GM12878 (cell line): ENCODE data around the gene RAD51AP1. TPM values are rescaled to one million over a fixed set of nuclear protein-coding genes. Genes with fewer than 3 reads are reported as not detected.

Experiments
- ATAC-seq: fragments of 200-7000 bp; cut with Tn5 transposase; 3 replicates; pipeline ENCODE4 v1.9.1; 2020; ENCODE audit warnings: mild to moderate bottlenecking, moderate library complexity
- BruUV-seq: library from RNA; stranded (reverse); fragments of 400-500 nt; replicated peaks from 2 replicates; lab custom pipeline; 2021; lab: Mats Ljungman, UMichigan
- CTCF ChIA-PET: fragments of 300-600 bp; sonication (Branson Sonifier 250); formaldehyde crosslinking; extraction: SDS; loops from one replicate; lab custom pipeline; 2021; ENCODE audit warnings: inconsistent platforms; lab: Yijun Ruan, JAX
- POLR2A ChIA-PET: fragments of 350-600 bp; formaldehyde crosslinking; extraction: SDS; loops from one replicate; lab custom pipeline; 2021; ENCODE audit warnings: inconsistent platforms; lab: Charles Lee
- RAD21 ChIA-PET: fragments of 300-600 bp; sonication (Branson Sonifier 250); formaldehyde crosslinking; loops from one replicate; lab custom pipeline; 2023; ENCODE audit warnings: antibody characterized with exemption; ENCODE audit not compliant: unreplicated experiment; lab: Charles Lee
- SMC1A ChIA-PET: fragments of 300-600 bp; sonication (Branson Sonifier 250); formaldehyde crosslinking; loops from one replicate; lab custom pipeline; 2023; ENCODE audit not compliant: unreplicated experiment, uncharacterized antibody; lab: Charles Lee
- DNase-seq: peaks from one replicate; pipeline ENCODE4 v3.0.0-alpha.2; 2011; ENCODE audit warnings: low read depth, low spot score
- FAIRE-seq: peaks from 3 replicates; lab custom pipeline; 2011; peaks lifted over from hg19 to GRCh38; lab: Jason Lieb, UNC
- H2AFZ ChIP-seq: 2 replicates; pipeline ENCODE4 v1.6.0; 2011; ENCODE audit warnings: low read depth, low read length, control low read depth; ENCODE audit not compliant: control insufficient read depth
- H3K27ac ChIP-seq: 2 replicates; pipeline ENCODE4 v1.5.1; 2011; ENCODE audit warnings: control low read depth; ENCODE audit not compliant: control insufficient read depth, insufficient read depth
- H3K27me3 ChIP-seq, 2 experiments: replicated peaks in 1 of 2; 2 replicates each; pipeline versions ENCODE4 v1.6.0 to v1.6.1; 2011; ENCODE audit warnings: low read length in 1 of 2; ENCODE audit not compliant: control insufficient read depth in 2 of 2, insufficient read depth in 2 of 2
- H3K36me3 ChIP-seq, 2 experiments: 2 replicates each; pipeline ENCODE4 v1.5.1; 2011; ENCODE audit warnings: low read length in 1 of 2; ENCODE audit not compliant: control insufficient read depth in 2 of 2, insufficient read depth in 2 of 2
- H3K4me1 ChIP-seq: 2 replicates; pipeline ENCODE4 v1.6.1; 2011; ENCODE audit warnings: mild to moderate bottlenecking, low read length, moderate library complexity, mixed read lengths; ENCODE audit not compliant: control insufficient read depth, insufficient read depth
- H3K4me2 ChIP-seq: 2 replicates; pipeline ENCODE4 v1.6.0; 2011; ENCODE audit warnings: control low read depth; ENCODE audit not compliant: control insufficient read depth, insufficient read depth
- H3K4me3 ChIP-seq: fragments of 200-600 bp; sonication (generic); 2 replicates; pipeline ENCODE4 v1.5.1; 2016
- H3K79me2 ChIP-seq: 2 replicates; pipeline ENCODE4 v1.6.0; 2011; ENCODE audit warnings: low read length; ENCODE audit not compliant: control insufficient read depth, insufficient read depth
- H3K9ac ChIP-seq: 2 replicates; pipeline ENCODE4 v1.8.0; 2011; ENCODE audit warnings: low read length, control low read depth, mixed read lengths; ENCODE audit not compliant: control insufficient read depth, insufficient read depth
- H3K9me3 ChIP-seq: replicated peaks from 3 replicates; pipeline ENCODE4 v1.5.1; 2011; ENCODE audit warnings: mild to moderate bottlenecking, low read length; ENCODE audit not compliant: control insufficient read depth, insufficient read depth
- H4K20me1 ChIP-seq: 2 replicates; pipeline ENCODE4 v1.6.0; 2011; ENCODE audit not compliant: control insufficient read depth, insufficient read depth
- EP300 ChIP-seq, 2 experiments: fragments of 150-350 bp in 1 of 2; IDR thresholded peaks; 2 replicates each; pipeline ENCODE4 v1.6.1; 2011 to 2012; ENCODE audit warnings: low read depth in 2 of 2, low read length in 2 of 2, borderline replicate concordance in 1 of 2, improper control_type of control experiment in 1 of 2, inconsistent platforms in 1 of 2; ENCODE audit not compliant: control insufficient read depth in 1 of 2
- MEF2B ChIP-seq: fragments of 450-650 bp; IDR thresholded peaks from 2 replicates; pipeline ENCODE4 v1.6.1; 2018; ENCODE audit warnings: mild to moderate bottlenecking, moderate library complexity; ENCODE audit not compliant: partially characterized antibody, poor library complexity, severe bottlenecking
- MYB ChIP-seq: fragments of 150-350 bp; IDR thresholded peaks from 2 replicates; pipeline ENCODE4 v1.6.1; 2014; ENCODE audit warnings: mild to moderate bottlenecking, low read depth, low read length, borderline replicate concordance
- NBN ChIP-seq: fragments of 450-650 bp; IDR thresholded peaks from 2 replicates; pipeline ENCODE4 v1.6.1; 2016
- NRF1 ChIP-seq: conservative IDR thresholded peaks from 2 replicates; pipeline ENCODE4 v1.6.1; 2011; ENCODE audit warnings: mild to moderate bottlenecking, low read depth, low read length, improper control_type of control experiment
- POU2F2 ChIP-seq: IDR thresholded peaks from 3 replicates; pipeline ENCODE4 v1.6.1; 2011; ENCODE audit warnings: low read depth, mild to moderate bottlenecking, low read length, borderline replicate concordance
- YBX1 ChIP-seq: fragments of 450-650 bp; IDR thresholded peaks from 2 replicates; pipeline ENCODE4 v1.6.1; 2016; ENCODE audit warnings: antibody characterized with exemption
- ZNF384 ChIP-seq: IDR thresholded peaks from 2 replicates; pipeline ENCODE4 v1.6.1; 2012; ENCODE audit warnings: low read depth, mild to moderate bottlenecking, low read length, improper control_type of control experiment, borderline replicate concordance
- WGBS: methylation state at CpG from one replicate; pipeline ENCODE4 v1.1.6; 2016; ENCODE audit warnings: low lambda C conversion rate; ENCODE audit not compliant: insufficient replicate concordance, insufficient coverage; ENCODE audit errors: missing lambda C conversion rate; 5-methylcytosine and 5-hydroxymethylcytosine counted together
- in situ Hi-C: fragments of 300-500 bp; cut with MboI; formaldehyde crosslinking; loops from 9 replicates; pipeline ENCODE4 v1.14.3; 2018; ENCODE audit warnings: mixed read lengths
- intact Hi-C: fragments of 100-400 bp; cut with micrococcal nuclease; formaldehyde crosslinking; loops from one replicate; pipeline ENCODE4 v1.14.2; 2022; ENCODE audit not compliant: unreplicated experiment
- polyA plus RNA-seq, 11 experiments: library from polyadenylated mRNA; depleted of rRNA in 4 of 11; unstranded in 6 of 11; stranded (reverse) in 5 of 11; fragments of >200 nt; fragmentation: Nextera tagmentation in 4 of 11; fragmentation: Illumina TruSeq in 1 of 11; extraction: Ambion mirVana in 4 of 11; extraction: Trizol in 1 of 11; gene quantifications; 1 replicate in 1 of 11; 2 replicates in 10 of 11; pipeline versions ENCODE4 v1.2.1 to v1.2.3, GENCODE V29; 2011 to 2016; ENCODE audit warnings: inconsistent platforms in 2 of 11, missing spikeins in 2 of 11, low read depth in 1 of 11
- total RNA-seq, 4 experiments: library from RNA; depleted of rRNA in 3 of 4; stranded (reverse); fragments of >200 nt in 3 of 4; fragmentation: Illumina TruSeq in 1 of 4; extraction: Trizol in 1 of 4; gene quantifications; 2 replicates each; pipeline versions ENCODE4 v1.2.1 to v1.2.3, GENCODE V29; 2013 to 2021
- TF ChIP-seq, protein P1 (sequence below): fragments of 450-650 bp; IDR thresholded peaks from 2 replicates; pipeline ENCODE4 v1.6.1; 2017; ENCODE audit warnings: low read depth, mild to moderate bottlenecking, moderate library complexity
- TF ChIP-seq, protein P2 (sequence below): fragments of 450-650 bp; IDR thresholded peaks from 2 replicates; pipeline ENCODE4 v1.6.1; 2018; ENCODE audit warnings: borderline replicate concordance, mild to moderate bottlenecking; ENCODE audit not compliant: partially characterized antibody
- TF ChIP-seq, protein P3 (sequence below): IDR thresholded peaks from 2 replicates; pipeline ENCODE4 v1.6.1; 2011; ENCODE audit warnings: borderline replicate concordance, low read depth, mild to moderate bottlenecking, moderate library complexity, mixed read lengths, low read length; ENCODE audit not compliant: insufficient read depth; ENCODE audit errors: extremely low read length
- TF ChIP-seq, protein P4 (sequence below): IDR thresholded peaks from 2 replicates; pipeline ENCODE4 v1.6.1; 2011; ENCODE audit warnings: mild to moderate bottlenecking, low read depth, low read length, moderate library complexity; ENCODE audit not compliant: insufficient replicate concordance
- TF ChIP-seq, protein P5 (sequence below): IDR thresholded peaks from 2 replicates; pipeline ENCODE4 v1.6.1; 2011; ENCODE audit warnings: low read depth, low read length, improper control_type of control experiment, borderline replicate concordance

Gene RAD51AP1
- total and polyA plus RNA-seq, 10 of the 15 experiments (the other 5 are each of a cell fraction or from before 2014, with no cell fraction given): 22.3 to 86.0 (median 50.9) TPM

DNA sequence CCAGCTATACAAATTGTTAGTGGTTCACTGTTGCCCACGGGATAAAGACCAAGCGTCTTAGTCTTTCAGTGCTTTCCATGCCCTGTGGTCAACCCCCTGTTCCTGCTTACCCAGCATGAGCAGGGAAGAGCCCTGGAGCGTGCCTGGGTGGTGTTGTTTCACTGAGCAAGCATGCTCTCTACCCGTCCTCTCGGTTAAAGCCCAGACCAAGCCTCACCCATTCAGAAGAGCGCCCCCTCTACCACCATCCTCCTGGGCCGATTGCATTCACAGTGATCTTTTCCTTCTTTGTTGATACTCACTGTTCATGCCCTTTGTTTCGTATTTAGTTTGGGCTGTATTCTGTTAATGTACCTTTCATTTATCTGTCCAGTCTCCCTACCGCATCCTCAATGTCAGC, 48.4 kb downstream of the RAD51AP1 start:
- Histone ChIP-seq H3K36me3 (no peaks in the 10 kb centered on the region), H4K20me1 (no peaks in the 10 kb centered on the region), H3K79me2 (no peaks in the 10 kb centered on the region), H3K27ac (no peak overlapping the region), H3K4me2 (no peak overlapping the region), H2AFZ (no peak overlapping the region), H3K9me3 (no peaks in the 10 kb centered on the region), H3K4me1 (no peaks in the 10 kb centered on the region), H3K27me3 (no peaks in the 10 kb centered on the region), H3K9ac (no peak overlapping the region), H3K4me3 (no peak overlapping the region)
- ATAC-seq: no peak
- no TSS peak for BruUV-seq
- FAIRE-seq: no peak
- DNase-seq: no peak
- ChIA-PET SMC1A (no interaction called here), CTCF (no interaction called here), POLR2A (no interaction called here), RAD21 (no interaction called here)
- WGBS: 47% methylated on average over 9 of the region's 9 CpGs
- intact Hi-C loops (no loop called here), in situ Hi-C loops (no loop called here)
- TF ChIP-seq ZNF384 (no peak), POU2F2 (no peak), NBN (no peak), YBX1 (no peak), EP300 (IDR thresholded peaks at IDR 0.05; ENCODE audit: borderline replicate concordance in 1 of 2, control insufficient read depth in 1 of 2, low read depth in 2 of 2, low read length in 2 of 2) (no peak), NRF1 (no peak), MYB (no peak), MEF2B (no peak)
- TF ChIP-seq, protein P1, sequence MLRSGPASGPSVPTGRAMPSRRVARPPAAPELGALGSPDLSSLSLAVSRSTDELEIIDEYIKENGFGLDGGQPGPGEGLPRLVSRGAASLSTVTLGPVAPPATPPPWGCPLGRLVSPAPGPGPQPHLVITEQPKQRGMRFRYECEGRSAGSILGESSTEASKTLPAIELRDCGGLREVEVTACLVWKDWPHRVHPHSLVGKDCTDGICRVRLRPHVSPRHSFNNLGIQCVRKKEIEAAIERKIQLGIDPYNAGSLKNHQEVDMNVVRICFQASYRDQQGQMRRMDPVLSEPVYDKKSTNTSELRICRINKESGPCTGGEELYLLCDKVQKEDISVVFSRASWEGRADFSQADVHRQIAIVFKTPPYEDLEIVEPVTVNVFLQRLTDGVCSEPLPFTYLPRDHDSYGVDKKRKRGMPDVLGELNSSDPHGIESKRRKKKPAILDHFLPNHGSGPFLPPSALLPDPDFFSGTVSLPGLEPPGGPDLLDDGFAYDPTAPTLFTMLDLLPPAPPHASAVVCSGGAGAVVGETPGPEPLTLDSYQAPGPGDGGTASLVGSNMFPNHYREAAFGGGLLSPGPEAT: no peak
- TF ChIP-seq, protein P2, sequence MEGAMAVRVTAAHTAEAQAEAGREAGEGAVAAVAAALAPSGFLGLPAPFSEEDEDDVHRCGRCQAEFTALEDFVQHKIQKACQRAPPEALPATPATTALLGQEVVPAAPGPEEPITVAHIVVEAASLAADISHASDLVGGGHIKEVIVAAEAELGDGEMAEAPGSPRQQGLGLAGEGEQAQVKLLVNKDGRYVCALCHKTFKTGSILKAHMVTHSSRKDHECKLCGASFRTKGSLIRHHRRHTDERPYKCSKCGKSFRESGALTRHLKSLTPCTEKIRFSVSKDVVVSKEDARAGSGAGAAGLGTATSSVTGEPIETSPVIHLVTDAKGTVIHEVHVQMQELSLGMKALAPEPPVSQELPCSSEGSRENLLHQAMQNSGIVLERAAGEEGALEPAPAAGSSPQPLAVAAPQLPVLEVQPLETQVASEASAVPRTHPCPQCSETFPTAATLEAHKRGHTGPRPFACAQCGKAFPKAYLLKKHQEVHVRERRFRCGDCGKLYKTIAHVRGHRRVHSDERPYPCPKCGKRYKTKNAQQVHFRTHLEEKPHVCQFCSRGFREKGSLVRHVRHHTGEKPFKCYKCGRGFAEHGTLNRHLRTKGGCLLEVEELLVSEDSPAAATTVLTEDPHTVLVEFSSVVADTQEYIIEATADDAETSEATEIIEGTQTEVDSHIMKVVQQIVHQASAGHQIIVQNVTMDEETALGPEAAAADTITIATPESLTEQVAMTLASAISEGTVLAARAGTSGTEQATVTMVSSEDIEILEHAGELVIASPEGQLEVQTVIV: no peak
- TF ChIP-seq, protein P3, sequence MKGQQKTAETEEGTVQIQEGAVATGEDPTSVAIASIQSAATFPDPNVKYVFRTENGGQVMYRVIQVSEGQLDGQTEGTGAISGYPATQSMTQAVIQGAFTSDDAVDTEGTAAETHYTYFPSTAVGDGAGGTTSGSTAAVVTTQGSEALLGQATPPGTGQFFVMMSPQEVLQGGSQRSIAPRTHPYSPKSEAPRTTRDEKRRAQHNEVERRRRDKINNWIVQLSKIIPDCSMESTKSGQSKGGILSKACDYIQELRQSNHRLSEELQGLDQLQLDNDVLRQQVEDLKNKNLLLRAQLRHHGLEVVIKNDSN: no peak
- TF ChIP-seq, protein P4, sequence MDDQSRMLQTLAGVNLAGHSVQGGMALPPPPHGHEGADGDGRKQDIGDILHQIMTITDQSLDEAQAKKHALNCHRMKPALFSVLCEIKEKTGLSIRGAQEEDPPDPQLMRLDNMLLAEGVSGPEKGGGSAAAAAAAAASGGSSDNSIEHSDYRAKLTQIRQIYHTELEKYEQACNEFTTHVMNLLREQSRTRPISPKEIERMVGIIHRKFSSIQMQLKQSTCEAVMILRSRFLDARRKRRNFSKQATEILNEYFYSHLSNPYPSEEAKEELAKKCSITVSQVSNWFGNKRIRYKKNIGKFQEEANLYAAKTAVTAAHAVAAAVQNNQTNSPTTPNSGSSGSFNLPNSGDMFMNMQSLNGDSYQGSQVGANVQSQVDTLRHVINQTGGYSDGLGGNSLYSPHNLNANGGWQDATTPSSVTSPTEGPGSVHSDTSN: no peak
- TF ChIP-seq, protein P5, sequence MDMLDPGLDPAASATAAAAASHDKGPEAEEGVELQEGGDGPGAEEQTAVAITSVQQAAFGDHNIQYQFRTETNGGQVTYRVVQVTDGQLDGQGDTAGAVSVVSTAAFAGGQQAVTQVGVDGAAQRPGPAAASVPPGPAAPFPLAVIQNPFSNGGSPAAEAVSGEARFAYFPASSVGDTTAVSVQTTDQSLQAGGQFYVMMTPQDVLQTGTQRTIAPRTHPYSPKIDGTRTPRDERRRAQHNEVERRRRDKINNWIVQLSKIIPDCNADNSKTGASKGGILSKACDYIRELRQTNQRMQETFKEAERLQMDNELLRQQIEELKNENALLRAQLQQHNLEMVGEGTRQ: no peak
